Omental fat pad (tissue), 4 donors: ENCODE measurements around the gene CCDC169. TPM values are rescaled to one million over a fixed set of nuclear protein-coding genes. Genes with fewer than 3 reads are reported as not detected.

Experiments used
- ATAC-seq: fragments of 150-250 bp; one replicate; pipeline ENCODE4 v1.9.1; 2016; ENCODE audit warnings: mild to moderate bottlenecking, moderate library complexity; ENCODE audit not compliant: low FRiP score
- DNase-seq: peaks from one replicate; pipeline ENCODE4 v3.0.0-alpha.2; 2019; ENCODE audit warnings: low spot score
- CTCF ChIP-seq, 3 donors: fragments of 450-650 bp; IDR thresholded peaks; one replicate each; pipeline ENCODE4 v1.5.1; 2016 to 2017; ENCODE audit warnings: antibody characterized with exemption in 3 of 3, mild to moderate bottlenecking in 3 of 3, moderate library complexity in 2 of 3
- total RNA-seq, 4 donors: library from RNA; depleted of rRNA; stranded (reverse); fragments of >200 nt; gene quantifications; one replicate each; pipeline ENCODE4 v1.1.0, GENCODE V29; 2016

Gene CCDC169
- total RNA-seq, 4 donors from 2014 or later = 0.13 to 0.56 (median 0.36) TPM; not detected in 1

GRCh38 chr13:36211567-36211966 is 86.0 kb downstream of the CCDC169 start:
- TF ChIP-seq CTCF (IDR thresholded peaks at IDR 0.05) = no peak
- DNase-seq (no peak), ATAC-seq (no peak)

- DNase-seq (no peak), ATAC-seq (no peak)
- no peak for TF ChIP-seq CTCF (IDR thresholded peaks at IDR 0.05)
These were observed 86.9 kb downstream of the CCDC169 start for GRCh38 chr13:36210738-36211137.

- ATAC-seq (no peak), DNase-seq (no peak)
- no peak for TF ChIP-seq CTCF (IDR thresholded peaks at IDR 0.05)
These were observed 89.9 kb downstream of the CCDC169 start for GRCh38 chr13:36207672-36208071.

- ATAC-seq (no peak), DNase-seq (no peak)
- no peak for TF ChIP-seq CTCF (IDR thresholded peaks at IDR 0.05)
These were observed 104.3 kb downstream of the CCDC169 start for GRCh38 chr13:36193151-36193855.

GRCh38 chr13:36192166-36192565 is 105.4 kb downstream of the CCDC169 start:
- TF ChIP-seq CTCF (IDR thresholded peaks at IDR 0.05) = no peak
- no peak for DNase-seq
- ATAC-seq = no peak

- ATAC-seq (no peak), DNase-seq (no peak)
- no peak for TF ChIP-seq CTCF (IDR thresholded peaks at IDR 0.05)
These were observed 106.8 kb downstream of the CCDC169 start for GRCh38 chr13:36190771-36191170.

- DNase-seq = no peak
- TF ChIP-seq CTCF (IDR thresholded peaks at IDR 0.05) = no peak
- no peak for ATAC-seq
These were observed 109.2 kb downstream of the CCDC169 start for GRCh38 chr13:36188441-36188840.
